ENCODE results near the gene TMEM86B.

- TF ChIP-seq CTCF (IDR thresholded peaks at IDR 0.05; ENCODE audit: low read length), result no peak
- TF ChIP-seq EZH2 (IDR thresholded peaks at IDR 0.05; ENCODE audit: borderline replicate concordance, low read length), result no peak
Observed at GRCh38 chr19:55241143-55241934, 12.8 kb upstream of the TMEM86B start.
